Measurements from ENCODE around the gene PDSS1. TPM values are rescaled to one million over a fixed set of nuclear protein-coding genes. Genes with fewer than 3 reads are reported as not detected.

Gene PDSS1
- total RNA-seq, 5 donors from 2014 or later (not counting 1 experiment from before 2014, with no cell fraction given) = 2.1 to 6.2 (median 2.9) TPM

GRCh38 chr10:26717476-26717875, 20.0 kb downstream of the PDSS1 start:
- ATAC-seq (replicated peaks in 1 of 4) (no peak), DNase-seq (no peak)
- ChIA-PET POLR2A (no interaction called here), CTCF (no interaction called here)
- peaks cover 4 to 8% of the 10 kb centered on the region in 2 donors for H3K36me3 ChIP-seq (ENCODE audit: control insufficient read depth in 2 of 2, extremely low read depth in 1 of 2, insufficient read depth in 1 of 2, low read length in 1 of 2)
- WGBS (ENCODE audit: insufficient coverage) = no CpG with 5 or more reads among the region's 7 CpGs
- Mint-ChIP-seq H3K9me3 (no peaks in the 10 kb centered on the region), H3K27me3 (no peaks in the 10 kb centered on the region), H3K4me1 (peaks cover 0 to 15% (median 13%) of the 10 kb centered on the region in 3 donors), H3K4me3 (no peak overlapping the region), H3K36me3 (peaks cover 43% of the 10 kb centered on the region), H3K27ac (no peak overlapping the region)
- no peaks in the 10 kb centered on the region for H3K9me3 ChIP-seq
- no peak overlapping the region for H3K27ac ChIP-seq (ENCODE audit: low read length)
- H3K4me3 ChIP-seq (ENCODE audit: control insufficient read depth in 1 of 2, extremely low read depth in 1 of 2, low read length in 1 of 2) = no peak overlapping the region
- H3K27me3 ChIP-seq (replicated peaks in 1 of 2; ENCODE audit: control insufficient read depth in 2 of 2, extremely low read depth in 1 of 2, insufficient read depth in 2 of 2, low read length in 1 of 2) = no peaks in the 10 kb centered on the region
- peaks cover 0 to 15% of the 10 kb centered on the region in 2 experiments for H3K4me1 ChIP-seq (ENCODE audit: control insufficient read depth in 1 of 2, extremely low read depth in 1 of 2, insufficient read depth in 2 of 2, low read length in 2 of 2)

GRCh38 chr10:26721561-26721960, 24.1 kb downstream of the PDSS1 start:
- peaks cover 31% of the 10 kb centered on the region for H3K36me3 Mint-ChIP-seq
- no peak overlapping the region for H3K4me3 Mint-ChIP-seq
- peak overlapping the region; percentile 83 for H3K27ac ChIP-seq (ENCODE audit: low read length)

GRCh38 chr10:26723016-26723415, 25.5 kb downstream of the PDSS1 start:
- Mint-ChIP-seq H3K27ac (peak overlapping the region in 1 of 2 donors; percentile 60), H3K4me1 (peaks cover 5 to 19% (median 17%) of the 10 kb centered on the region in 3 donors), H3K27me3 (no peaks in the 10 kb centered on the region), H3K4me3 (no peak overlapping the region), H3K36me3 (peaks cover 34% of the 10 kb centered on the region), H3K9me3 (no peaks in the 10 kb centered on the region)
- H3K4me3 ChIP-seq (ENCODE audit: control insufficient read depth in 1 of 2, extremely low read depth in 1 of 2, low read length in 1 of 2) = no peak overlapping the region
- 100% methylated on average over 4 of the region's 4 CpGs for WGBS (ENCODE audit: insufficient coverage)
- ATAC-seq (replicated peaks in 1 of 4) (no peak), DNase-seq (no peak)
- no peaks in the 10 kb centered on the region for H3K27me3 ChIP-seq (replicated peaks in 1 of 2; ENCODE audit: control insufficient read depth in 2 of 2, extremely low read depth in 1 of 2, insufficient read depth in 2 of 2, low read length in 1 of 2)
- H3K36me3 ChIP-seq (ENCODE audit: control insufficient read depth in 2 of 2, extremely low read depth in 1 of 2, insufficient read depth in 1 of 2, low read length in 1 of 2) = peaks cover 0 to 7% of the 10 kb centered on the region in 2 donors
- ChIA-PET CTCF (interaction anchor here in 1 of 2 donors (1.0 kb wide), 1 partner anchor 40 kb away, joined by 3 read pairs; no protein-coding TSS in a partner anchor), POLR2A (no interaction called here)
- peaks cover 0 to 15% of the 10 kb centered on the region in 2 experiments for H3K4me1 ChIP-seq (ENCODE audit: control insufficient read depth in 1 of 2, extremely low read depth in 1 of 2, insufficient read depth in 2 of 2, low read length in 2 of 2)
- no peaks in the 10 kb centered on the region for H3K9me3 ChIP-seq
- no peak overlapping the region for H3K27ac ChIP-seq (ENCODE audit: low read length)

More at GRCh38 chr10:26721561-26721960, 24.1 kb downstream of the PDSS1 start:
- H3K27me3 Mint-ChIP-seq = no peaks in the 10 kb centered on the region
- DNase-seq = peak; percentile 8 to 71 (median 50)
- no peaks in the 10 kb centered on the region for H3K9me3 Mint-ChIP-seq
- ChIA-PET POLR2A (no interaction called here), CTCF (no interaction called here)
- Histone ChIP-seq H3K27me3 (replicated peaks in 1 of 2; ENCODE audit: control insufficient read depth in 2 of 2, extremely low read depth in 1 of 2, insufficient read depth in 2 of 2, low read length in 1 of 2) (no peaks in the 10 kb centered on the region), H3K4me3 (ENCODE audit: control insufficient read depth in 1 of 2, extremely low read depth in 1 of 2, low read length in 1 of 2) (no peak overlapping the region), H3K36me3 (ENCODE audit: control insufficient read depth in 2 of 2, extremely low read depth in 1 of 2, insufficient read depth in 1 of 2, low read length in 1 of 2) (peaks cover 3 to 10% of the 10 kb centered on the region in 2 donors), H3K9me3 (no peaks in the 10 kb centered on the region), H3K4me1 (ENCODE audit: control insufficient read depth in 1 of 2, extremely low read depth in 1 of 2, insufficient read depth in 2 of 2, low read length in 2 of 2) (peaks cover 0 to 15% of the 10 kb centered on the region in 2 experiments)
- peak overlapping the region; percentile 90 to 93 for H3K27ac Mint-ChIP-seq
- peaks cover 5 to 19% (median 17%) of the 10 kb centered on the region in 3 donors for H3K4me1 Mint-ChIP-seq
- WGBS (ENCODE audit: insufficient coverage) = 45% methylated on average over 6 of the region's 7 CpGs
- ATAC-seq (replicated peaks in 1 of 4) = peak; percentile 82 to 96 (median 87)

- CTCF ChIA-PET = interaction anchor here (0.5 to 2.9 kb wide), 27 partner anchors 8 to 1473 kb away, joined by 3 to 58 read pairs (median 4); partner anchors contain the start of genes ABI1 (in 1 of the 2) and PDSS1 (in 1 of the 2)
- no peak overlapping the region for H3K4me3 Mint-ChIP-seq
- Histone ChIP-seq H3K4me1 (ENCODE audit: control insufficient read depth in 1 of 2, extremely low read depth in 1 of 2, insufficient read depth in 2 of 2, low read length in 2 of 2) (peaks cover 0 to 12% of the 10 kb centered on the region in 2 experiments), H3K27ac (ENCODE audit: low read length) (no peak overlapping the region), H3K4me3 (ENCODE audit: control insufficient read depth in 1 of 2, extremely low read depth in 1 of 2, low read length in 1 of 2) (no peak overlapping the region), H3K36me3 (ENCODE audit: control insufficient read depth in 2 of 2, extremely low read depth in 1 of 2, insufficient read depth in 1 of 2, low read length in 1 of 2) (peaks cover 0 to 7% of the 10 kb centered on the region in 2 donors), H3K9me3 (no peaks in the 10 kb centered on the region), H3K27me3 (replicated peaks in 1 of 2; ENCODE audit: control insufficient read depth in 2 of 2, extremely low read depth in 1 of 2, insufficient read depth in 2 of 2, low read length in 1 of 2) (no peaks in the 10 kb centered on the region)
- no peaks in the 10 kb centered on the region for H3K9me3 Mint-ChIP-seq
- no peak overlapping the region for H3K27ac Mint-ChIP-seq
- peak in 31 of 35 experiments; percentile 12 to 75 (median 35) for DNase-seq
- ATAC-seq (replicated peaks in 1 of 4) = peak in 3 of 4 experiments; percentile 42 to 58 (median 52)
- POLR2A ChIA-PET = interaction anchor here in 1 of 2 donors (0.6 to 1.2 kb wide), 3 partner anchors 156 to 284 kb away, joined by 3 to 4 read pairs (median 3); no protein-coding TSS in a partner anchor
- H3K27me3 Mint-ChIP-seq = no peaks in the 10 kb centered on the region
- WGBS (ENCODE audit: insufficient coverage) = 100% methylated on average over 2 of the region's 8 CpGs
- H3K4me1 Mint-ChIP-seq = peaks cover 5 to 13% (median 13%) of the 10 kb centered on the region in 3 donors
- peaks cover 23% of the 10 kb centered on the region for H3K36me3 Mint-ChIP-seq
Measured at GRCh38 chr10:26725837-26726727, 28.6 kb downstream of the PDSS1 start.

DNA sequence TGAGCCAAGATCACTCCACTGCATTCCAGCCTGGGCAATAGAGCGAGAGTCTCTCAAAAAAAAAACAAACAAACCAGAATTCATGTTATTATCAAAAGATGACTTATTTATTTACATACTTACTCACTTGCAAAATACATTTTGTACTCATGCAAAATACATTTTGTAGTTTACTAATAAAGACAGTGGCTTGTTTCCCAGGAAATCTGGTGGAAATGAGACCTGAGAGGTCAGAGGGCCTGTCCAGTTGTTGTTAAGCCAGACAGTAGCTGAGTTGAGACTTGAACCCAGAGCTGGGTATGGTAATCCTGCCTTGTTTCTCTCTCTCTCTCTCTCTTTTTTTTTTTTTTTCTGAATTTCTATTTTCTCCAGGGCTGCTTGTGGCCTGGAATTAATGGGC, 29.5 kb downstream of the PDSS1 start:
- ChIA-PET POLR2A (interaction anchor here (0.6 to 0.7 kb wide), 2 partner anchors 23 to 416 kb away, joined by 5 to 9 read pairs; no protein-coding TSS in a partner anchor), CTCF (interaction anchor here (0.6 to 2.9 kb wide), 24 partner anchors 8 to 1090 kb away, joined by 3 to 58 read pairs (median 4); partner anchors contain the start of gene PDSS1 (in 1 of the 2))
- ATAC-seq (replicated peaks in 1 of 4) (no peak), DNase-seq (no peak)
- no CpG with 5 or more reads among the region's 1 CpG for WGBS (ENCODE audit: insufficient coverage)
- H3K27ac Mint-ChIP-seq = no peak overlapping the region
- H3K36me3 Mint-ChIP-seq = peaks cover 26% of the 10 kb centered on the region
- Histone ChIP-seq H3K27me3 (replicated peaks in 1 of 2; ENCODE audit: control insufficient read depth in 2 of 2, extremely low read depth in 1 of 2, insufficient read depth in 2 of 2, low read length in 1 of 2) (no peaks in the 10 kb centered on the region), H3K9me3 (no peaks in the 10 kb centered on the region), H3K4me1 (ENCODE audit: control insufficient read depth in 1 of 2, extremely low read depth in 1 of 2, insufficient read depth in 2 of 2, low read length in 2 of 2) (peaks cover 0 to 4% of the 10 kb centered on the region in 2 experiments), H3K27ac (ENCODE audit: low read length) (no peak overlapping the region), H3K4me3 (ENCODE audit: control insufficient read depth in 1 of 2, extremely low read depth in 1 of 2, low read length in 1 of 2) (no peak overlapping the region), H3K36me3 (ENCODE audit: control insufficient read depth in 2 of 2, extremely low read depth in 1 of 2, insufficient read depth in 1 of 2, low read length in 1 of 2) (peaks cover 3 to 7% of the 10 kb centered on the region in 2 donors)
- peaks cover 4 to 5% (median 4%) of the 10 kb centered on the region in 3 donors for H3K4me1 Mint-ChIP-seq
- H3K27me3 Mint-ChIP-seq = no peaks in the 10 kb centered on the region
- no peaks in the 10 kb centered on the region for H3K9me3 Mint-ChIP-seq
- H3K4me3 Mint-ChIP-seq = no peak overlapping the region

DNA sequence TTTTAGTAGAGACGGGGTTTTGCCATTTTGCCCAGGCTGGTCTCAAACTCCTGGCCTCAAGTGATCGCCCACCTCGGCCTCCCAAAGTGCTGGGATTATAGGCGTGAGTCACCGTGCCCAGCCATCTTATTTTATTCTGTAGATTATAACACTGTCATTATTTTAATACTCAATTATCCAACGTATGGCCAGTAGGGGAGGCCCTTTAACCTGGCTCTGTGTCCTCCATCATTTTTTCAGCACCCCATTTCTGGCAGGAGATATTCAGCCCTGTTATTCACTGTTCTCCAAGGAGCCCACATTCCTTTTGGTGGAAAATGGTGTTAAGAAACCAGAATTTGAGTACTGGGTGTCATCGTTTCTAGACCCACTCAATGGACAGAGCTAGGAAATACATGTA, 31.5 kb downstream of the PDSS1 start:
- peaks cover 5 to 16% of the 10 kb centered on the region in 2 donors for H3K36me3 ChIP-seq (ENCODE audit: control insufficient read depth in 2 of 2, extremely low read depth in 1 of 2, insufficient read depth in 1 of 2, low read length in 1 of 2)
- no peak overlapping the region for H3K27ac ChIP-seq (ENCODE audit: low read length)
- CTCF ChIA-PET = interaction anchor here (0.6 to 0.7 kb wide), 3 partner anchors 58 to 1215 kb away, joined by 3 to 4 read pairs (median 3); no protein-coding TSS in a partner anchor
- H3K4me1 ChIP-seq (ENCODE audit: control insufficient read depth in 1 of 2, extremely low read depth in 1 of 2, insufficient read depth in 2 of 2, low read length in 2 of 2) = no peaks in the 10 kb centered on the region
- Mint-ChIP-seq H3K27me3 (no peaks in the 10 kb centered on the region), H3K4me1 (peaks cover 3 to 5% (median 4%) of the 10 kb centered on the region in 3 donors), H3K36me3 (peaks cover 25% of the 10 kb centered on the region), H3K9me3 (no peaks in the 10 kb centered on the region), H3K27ac (no peak overlapping the region), H3K4me3 (no peak overlapping the region)
- DNase-seq = no peak
- 100% methylated on average over 1 of the region's 7 CpGs for WGBS (ENCODE audit: insufficient coverage)
- no peaks in the 10 kb centered on the region for H3K27me3 ChIP-seq (replicated peaks in 1 of 2; ENCODE audit: control insufficient read depth in 2 of 2, extremely low read depth in 1 of 2, insufficient read depth in 2 of 2, low read length in 1 of 2)
- no peaks in the 10 kb centered on the region for H3K9me3 ChIP-seq
- no peak overlapping the region for H3K4me3 ChIP-seq (ENCODE audit: control insufficient read depth in 1 of 2, extremely low read depth in 1 of 2, low read length in 1 of 2)
- no peak for ATAC-seq (replicated peaks in 1 of 4)
- POLR2A ChIA-PET = no interaction called here
